ENCODE data around the gene LRRC53. TPM values are rescaled to one million over a fixed set of nuclear protein-coding genes. Genes with fewer than 3 reads are reported as not detected.

LRRC53 gene
- total and polyA plus RNA-seq, 8 donors: not detected

- DNase-seq: no peak
Observed at GRCh38 chr1:74422421-74423292, 89.8 kb downstream of the LRRC53 start.

GRCh38 chr1:74420467-74420866 is 91.9 kb downstream of the LRRC53 start:
- DNase-seq (no peak), ATAC-seq (no peak)
- no peaks in the 10 kb centered on the region for H3K36me3 ChIP-seq
- H3K4me1 ChIP-seq: no peaks in the 10 kb centered on the region
- H3K27me3 ChIP-seq: peaks cover 0 to 7% of the 10 kb centered on the region in 2 donors
- intact Hi-C loops (cut with DNase I): no loop called here
- H3K4me3 ChIP-seq: no peak overlapping the region
- TF ChIP-seq CTCF (IDR thresholded peaks at IDR 0.05): no peak
- H3K27ac ChIP-seq: no peak overlapping the region
- no peaks in the 10 kb centered on the region for H3K9me3 ChIP-seq

More at GRCh38 chr1:74422421-74423292, 89.8 kb downstream of the LRRC53 start:
- no peaks in the 10 kb centered on the region for H3K36me3 ChIP-seq
- no peaks in the 10 kb centered on the region for H3K4me1 ChIP-seq
- intact Hi-C loops (cut with DNase I): no loop called here
- H3K9me3 ChIP-seq: no peaks in the 10 kb centered on the region
- no peak for TF ChIP-seq CTCF (IDR thresholded peaks at IDR 0.05)
- ATAC-seq: peak; percentile 62
- no peak overlapping the region for H3K27ac ChIP-seq
- H3K27me3 ChIP-seq: peaks cover 0 to 7% of the 10 kb centered on the region in 2 donors
- H3K4me3 ChIP-seq: no peak overlapping the region

Other genes with a start within 250 kb of the LRRC53 start
- gene ERICH3, start 161.2 kb upstream of the LRRC53 start, total RNA-seq: 1 to 10 TPM in 1 of 2 donors, under 1 TPM in 1; 0.06 to 3.5 TPM
- gene ERICH3, start 161.2 kb upstream of the LRRC53 start, polyA plus RNA-seq (ENCODE audit: insufficient read length in 6 of 6): 1 to 10 TPM in 5 of 6 donors, under 1 TPM in 1; 0.98 to 6.8 (median 4.2) TPM
- gene CRYZ, start 220.4 kb upstream of the LRRC53 start, total RNA-seq: 10 to 100 TPM; 39.5 to 64.2 TPM
- 10 to 100 TPM; 47.2 to 78.6 (median 62.2) TPM for gene CRYZ, start 220.4 kb upstream of the LRRC53 start, polyA plus RNA-seq (ENCODE audit: insufficient read length in 6 of 6)
- 10 to 100 TPM; 17.8 to 20.2 TPM for gene TYW3, start 220.5 kb upstream of the LRRC53 start, total RNA-seq
- 10 to 100 TPM; 30.9 to 40.7 (median 35.6) TPM for gene TYW3, start 220.5 kb upstream of the LRRC53 start, polyA plus RNA-seq (ENCODE audit: insufficient read length in 6 of 6)